Suppressor macrophage treated with lipopolysaccharide for 1 hour (primary cell): ENCODE measurements around the gene RNPS1.
"Not testable (repeated sequence)": the region's sequence is repeated elsewhere in the genome, so short reads cannot be mapped to it uniquely, and the experiment has no call there.

ENCODE experiments used
- DNase-seq, 3 donors: peaks; one replicate each; pipeline ENCODE4 v3.0.0-alpha.2; 2020 to 2022

Gene RNPS1

DNA sequence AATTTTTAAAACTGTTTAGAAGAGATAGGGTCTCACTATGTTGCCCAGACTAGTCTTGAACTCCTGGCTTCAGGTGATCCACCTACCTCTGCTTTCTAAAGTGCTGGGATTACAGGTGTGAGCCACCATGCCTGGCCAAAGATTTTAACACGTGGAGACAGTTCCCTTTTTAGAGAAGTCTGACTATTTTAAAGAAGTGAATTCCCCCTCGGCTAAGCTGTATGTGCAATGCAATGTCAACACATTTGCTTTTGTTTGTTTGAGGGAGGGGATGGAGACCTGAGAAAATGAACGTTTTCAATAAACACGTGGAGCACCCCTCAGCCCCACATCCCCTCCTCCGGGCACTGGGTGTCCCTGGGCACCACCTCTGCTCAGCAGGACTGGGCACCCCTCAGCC is 14.3 kb upstream of the RNPS1 start:
- DNase-seq, result no peak

DNA sequence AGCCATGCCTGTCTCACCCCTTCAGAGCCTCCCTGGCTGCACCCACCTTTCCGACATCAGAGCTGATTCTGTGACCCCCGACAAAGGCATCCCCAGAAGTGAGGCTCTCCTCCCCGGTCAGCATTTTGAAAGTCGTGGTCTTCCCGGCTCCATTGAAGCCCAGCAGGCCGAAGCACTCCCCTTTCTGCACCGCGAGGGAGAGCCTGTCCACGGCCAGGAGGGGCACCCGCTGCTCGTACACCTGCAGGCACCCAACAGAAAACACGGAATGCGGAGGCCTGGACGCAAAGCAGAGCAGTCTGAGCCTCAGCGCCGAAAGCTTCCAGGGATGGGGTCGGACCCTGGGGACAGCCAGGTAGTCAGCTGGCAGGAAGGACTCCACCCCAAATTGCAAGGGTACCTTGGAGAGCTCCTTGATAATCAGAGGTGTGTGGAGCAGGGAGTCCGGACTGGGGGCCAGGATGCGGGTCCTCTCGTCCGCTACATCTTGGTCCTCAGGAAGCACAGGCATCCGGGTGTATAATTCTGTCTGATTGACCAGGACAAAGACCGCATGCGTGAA is 13.1 kb upstream of the RNPS1 start:
- no peak for DNase-seq

DNA sequence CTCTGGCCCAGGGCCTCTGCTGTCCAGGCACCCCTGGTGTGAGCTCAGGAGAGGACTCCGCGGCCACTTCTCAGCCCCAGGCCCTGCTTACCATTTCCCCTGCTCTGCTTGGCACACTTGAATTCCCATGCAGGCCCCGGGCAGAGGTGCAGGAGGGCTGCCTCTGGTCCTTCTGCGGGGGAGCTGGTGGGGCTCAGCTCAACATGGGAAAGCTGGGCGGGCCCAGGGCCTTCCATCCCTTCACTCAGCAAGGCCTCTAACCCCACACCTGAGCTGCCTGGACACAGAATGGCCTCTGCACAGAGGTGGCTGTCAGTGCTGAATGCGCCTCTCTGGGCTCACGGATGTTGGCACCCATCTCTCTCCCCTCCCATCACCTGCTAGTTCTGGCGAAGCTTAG is 12.5 kb upstream of the RNPS1 start:
- DNase-seq, result no peak

DNA sequence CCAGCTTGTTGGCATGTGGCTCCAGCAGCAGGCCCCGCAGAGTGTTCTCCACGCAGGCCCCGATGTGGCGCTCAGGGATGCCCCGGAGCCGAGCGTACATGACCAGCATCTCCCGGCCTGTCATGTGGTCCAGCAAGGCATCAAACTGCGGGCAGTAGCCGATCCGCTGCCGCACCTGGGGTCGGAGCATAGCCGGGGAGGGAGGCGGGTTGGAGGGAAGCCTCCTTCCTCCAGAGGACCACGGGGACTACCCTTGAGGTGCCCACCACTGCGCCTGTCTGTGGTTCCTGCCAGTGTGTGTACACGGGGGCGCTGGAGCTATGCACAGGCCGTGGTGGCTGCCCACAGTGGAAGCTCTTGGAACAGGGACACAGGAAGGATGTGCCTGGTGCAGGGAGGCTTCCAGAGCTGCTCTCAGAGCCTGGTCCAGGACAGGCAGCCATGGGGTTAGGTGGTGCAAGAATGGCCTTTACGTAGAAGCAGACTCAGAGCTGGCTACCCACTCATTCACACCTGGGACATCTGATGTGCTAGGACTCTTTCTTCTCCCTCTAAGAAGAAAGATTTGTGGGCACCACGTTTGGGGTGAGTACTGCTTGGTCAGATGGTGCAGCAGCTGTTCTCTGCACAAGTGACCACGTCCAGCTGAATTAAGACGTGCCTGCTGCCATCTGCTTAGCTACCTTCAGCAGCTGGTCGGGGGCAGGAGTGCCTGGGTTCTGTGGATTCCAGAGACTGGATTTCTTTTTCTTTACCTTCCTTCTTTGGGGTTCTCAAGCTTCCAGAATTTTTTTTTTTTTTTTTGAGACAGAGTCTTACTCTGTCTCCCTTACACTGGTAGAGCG is 11.3 kb upstream of the RNPS1 start:
- DNase-seq, result no peak

DNA sequence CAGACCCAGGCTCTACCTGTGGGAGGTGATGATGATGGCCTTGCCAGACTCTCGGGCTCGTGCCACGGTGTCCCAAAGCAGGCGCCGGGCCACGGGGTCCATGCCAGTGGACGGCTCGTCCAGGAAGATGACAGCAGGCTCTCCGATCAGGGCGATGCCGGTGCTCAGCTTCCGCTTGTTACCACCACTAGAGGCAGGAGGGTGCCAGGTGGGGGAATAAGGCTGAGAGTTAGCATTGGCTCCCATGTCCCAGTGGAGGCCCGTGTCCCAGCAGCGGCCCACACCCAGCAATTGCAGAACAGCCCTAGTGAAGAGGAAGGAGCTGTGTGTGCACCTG is 10.3 kb upstream of the RNPS1 start:
- DNase-seq, result no peak

GRCh38 chr16:2277466-2278271 is 9.7 kb upstream of the RNPS1 start:
- no peak for DNase-seq

DNA sequence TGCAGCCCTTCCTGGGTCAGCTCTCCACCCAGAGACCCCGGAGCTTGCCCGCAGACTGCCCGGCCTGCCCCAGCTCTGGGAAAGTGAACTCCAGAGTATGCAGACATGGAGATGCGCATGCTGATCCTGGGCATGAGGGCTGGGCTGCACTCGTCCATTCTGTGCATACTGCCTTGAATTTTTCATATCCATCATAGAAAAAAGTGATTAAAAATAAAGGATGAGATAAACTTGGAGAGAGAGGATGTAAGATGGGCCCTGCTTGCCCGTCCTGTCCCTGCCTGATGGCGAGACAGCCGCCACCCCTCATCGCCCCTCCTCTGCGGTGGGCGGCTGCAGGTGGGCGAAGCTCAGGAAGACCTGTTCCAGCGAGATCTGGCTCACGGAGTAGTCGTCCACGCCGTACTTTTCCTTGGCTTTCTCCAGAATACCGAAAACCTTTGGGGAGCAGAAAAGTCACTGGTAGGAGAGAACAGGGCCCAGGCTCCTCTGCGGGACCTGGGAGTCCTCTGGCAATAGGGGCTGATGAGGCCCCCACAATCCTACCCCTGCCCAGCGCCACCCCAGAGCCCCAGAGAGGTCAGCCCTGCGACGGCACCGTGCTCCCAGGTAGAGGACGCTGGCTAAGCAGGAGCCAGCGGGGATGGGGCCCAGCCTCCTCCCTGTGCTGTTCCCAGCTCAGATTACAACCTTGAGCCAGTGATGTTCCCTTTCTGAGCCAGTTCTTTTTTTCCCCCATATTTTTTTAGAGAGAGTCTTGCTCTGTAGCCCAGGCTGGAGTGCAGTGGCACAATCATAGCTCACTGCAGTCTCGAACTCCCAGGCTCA is 8.7 kb upstream of the RNPS1 start:
- no peak for DNase-seq

GRCh38 chr16:2275476-2276367 is 7.8 kb upstream of the RNPS1 start:
- no peak for DNase-seq

DNA sequence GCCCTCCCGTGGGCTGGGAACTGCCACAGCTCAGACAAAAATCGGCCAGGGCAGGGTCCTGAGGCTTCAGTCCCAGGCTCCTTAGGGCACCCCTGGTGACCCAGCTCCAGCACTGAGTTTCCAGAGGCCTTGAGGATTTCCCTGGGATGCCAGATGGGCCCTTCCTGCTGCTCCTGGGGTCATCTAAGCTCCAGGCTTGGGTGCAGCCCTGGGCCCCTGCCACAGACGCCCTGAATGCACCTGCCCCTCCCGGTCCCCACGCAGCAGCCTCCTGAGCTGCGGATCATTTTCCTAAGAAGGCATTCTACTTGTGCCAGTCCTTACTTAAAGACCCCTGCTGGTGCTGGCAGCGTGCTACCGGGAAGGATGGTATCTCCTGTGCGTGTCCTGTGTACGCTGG is 6.0 kb upstream of the RNPS1 start:
- DNase-seq, result no peak

DNA sequence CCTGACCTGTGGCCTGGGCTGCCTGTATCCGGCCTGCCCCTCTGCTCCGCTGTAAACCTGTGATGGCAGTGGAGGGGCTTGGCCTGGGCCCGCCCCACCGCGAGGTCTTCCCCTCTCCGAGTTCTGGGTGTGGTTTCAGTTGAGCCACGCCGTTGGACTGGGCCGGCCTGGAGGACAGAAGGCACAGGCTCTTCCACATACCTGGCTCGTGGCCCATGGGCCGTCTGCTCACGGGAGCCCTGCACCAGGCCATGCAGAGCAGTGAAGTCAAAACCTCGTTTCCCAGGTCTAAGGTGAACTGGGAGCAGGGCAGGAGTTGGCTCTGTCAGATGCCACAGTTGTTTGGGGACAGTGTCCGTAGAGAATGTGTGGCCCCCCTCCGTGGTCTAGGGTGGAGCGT is 5.6 kb upstream of the RNPS1 start:
- DNase-seq, result no peak

- no peak for DNase-seq
Observed at GRCh38 chr16:2271848-2272461, 4.0 kb upstream of the RNPS1 start.

- no peak for DNase-seq
Observed at GRCh38 chr16:2270588-2271470, 2.9 kb upstream of the RNPS1 start.

GRCh38 chr16:2270070-2270462 is 2.1 kb upstream of the RNPS1 start:
- DNase-seq, result no peak

GRCh38 chr16:2267505-2267912 is 417 bp downstream of the RNPS1 start:
- DNase-seq, result not testable (repeated sequence)

GRCh38 chr16:2266887-2267286 is 1.0 kb downstream of the RNPS1 start:
- not testable (repeated sequence) for DNase-seq

DNA sequence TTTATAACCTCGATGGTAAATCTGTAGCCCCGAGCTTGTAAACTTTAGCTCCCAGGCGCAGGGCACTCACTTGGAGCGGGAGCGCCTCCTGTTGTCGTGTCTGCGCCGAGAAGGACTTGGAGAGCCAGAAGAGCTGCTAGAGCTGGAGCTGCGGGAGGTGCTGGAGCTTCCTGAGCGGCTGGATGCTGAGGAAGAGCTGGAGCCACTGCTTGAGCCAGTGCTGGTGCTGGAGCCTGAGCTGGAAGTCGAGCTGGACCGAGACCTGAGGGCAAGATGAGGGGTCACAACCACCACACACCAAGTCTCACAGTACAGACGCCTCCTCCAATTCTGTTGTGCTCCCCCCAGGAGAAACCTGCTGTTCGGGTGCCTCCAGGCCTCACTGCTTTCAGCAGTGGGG is 4.9 kb downstream of the RNPS1 start:
- DNase-seq, result not testable (repeated sequence)

GRCh38 chr16:2260250-2260649 is 7.7 kb downstream of the RNPS1 start:
- no peak for DNase-seq

DNA sequence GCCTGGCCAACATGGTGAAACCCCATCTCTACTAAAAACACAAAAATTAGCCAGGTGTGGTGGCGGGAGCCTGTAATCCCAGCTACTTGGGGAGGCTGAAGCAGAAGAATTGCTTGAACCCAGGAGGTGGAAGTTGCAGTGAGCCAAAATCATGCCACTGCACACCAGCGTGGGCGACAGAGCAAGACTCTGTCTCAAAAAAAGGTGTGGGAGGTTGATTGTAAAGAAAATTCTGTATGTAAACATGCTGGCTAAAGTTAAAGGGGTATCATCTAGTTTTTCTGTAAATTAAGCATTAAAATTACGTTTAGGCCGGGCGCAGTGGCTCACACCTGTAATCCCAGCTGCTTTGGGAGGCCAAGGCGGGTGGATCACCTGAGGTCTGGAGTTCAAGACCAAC is 9.4 kb downstream of the RNPS1 start:
- not testable (repeated sequence) for DNase-seq

- no peak for DNase-seq
Observed at GRCh38 chr16:2257726-2258125, 10.2 kb downstream of the RNPS1 start.

DNA sequence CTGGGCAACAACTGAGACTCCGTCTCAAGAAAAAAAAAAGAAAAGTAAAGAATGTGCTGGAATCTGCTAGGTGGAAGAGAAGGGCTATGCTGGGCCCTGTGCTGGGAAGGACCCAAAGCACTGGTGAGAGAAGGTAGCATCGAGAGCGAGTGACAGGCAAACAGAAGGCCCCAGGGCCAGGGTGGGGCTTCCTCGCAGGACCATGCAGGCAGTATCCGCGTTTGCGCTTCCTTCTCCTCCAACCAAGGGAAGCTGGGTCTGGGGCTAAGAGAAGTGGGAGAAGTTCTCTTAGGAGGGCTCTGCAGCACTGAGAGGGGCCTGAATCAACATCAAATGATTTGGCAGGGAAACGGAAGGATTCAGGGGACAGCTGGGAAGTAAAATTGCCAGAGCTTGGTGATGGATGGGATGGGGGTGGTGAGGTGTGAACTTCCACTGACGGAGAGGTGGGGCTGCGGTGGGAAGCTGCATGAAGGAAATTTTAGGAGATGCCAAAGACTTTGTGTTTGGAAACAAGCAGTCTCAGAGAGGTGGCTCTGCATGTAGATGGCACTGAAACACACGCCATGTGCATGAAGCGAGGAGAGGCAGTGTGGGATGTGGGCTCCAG is 11.3 kb downstream of the RNPS1 start:
- no peak for DNase-seq
